ENCODE data around the gene TMEM203.
"Not testable (repeated sequence)": the region's sequence is repeated elsewhere in the genome, so short reads cannot be mapped to it uniquely, and the experiment has no call there.

The TMEM203 gene

GRCh38 chr9:137245450-137246421 lies 40.3 kb upstream of the TMEM203 start:
- no peaks in the 10 kb centered on the region for H3K9me3 ChIP-seq (ENCODE audit: low read length)
- H3K27me3 ChIP-seq (ENCODE audit: insufficient read depth, low read length): no peaks in the 10 kb centered on the region
- H3K36me3 ChIP-seq (ENCODE audit: insufficient read depth, low read length): peaks cover 23% of the 10 kb centered on the region
- no peak overlapping the region for H2AFZ ChIP-seq (ENCODE audit: low read depth, low read length)
- H3K4me3 ChIP-seq (ENCODE audit: low read length): no peak overlapping the region
- H3K4me1 ChIP-seq (ENCODE audit: insufficient read depth, low read length): peaks cover 24% of the 10 kb centered on the region

GRCh38 chr9:137244486-137245449 lies 39.3 kb upstream of the TMEM203 start:
- Histone ChIP-seq H3K4me3 (ENCODE audit: low read length) (no peak overlapping the region), H3K4me1 (ENCODE audit: insufficient read depth, low read length) (peaks cover 21% of the 10 kb centered on the region), H3K36me3 (ENCODE audit: insufficient read depth, low read length) (peaks cover 23% of the 10 kb centered on the region), H2AFZ (ENCODE audit: low read depth, low read length) (no peak overlapping the region), H3K27me3 (ENCODE audit: insufficient read depth, low read length) (no peaks in the 10 kb centered on the region), H3K9me3 (ENCODE audit: low read length) (no peaks in the 10 kb centered on the region)

- Histone ChIP-seq H3K36me3 (ENCODE audit: insufficient read depth, low read length) (peaks cover 23% of the 10 kb centered on the region), H3K4me3 (ENCODE audit: low read length) (no peak overlapping the region), H3K9me3 (ENCODE audit: low read length) (no peaks in the 10 kb centered on the region), H3K27me3 (ENCODE audit: insufficient read depth, low read length) (no peaks in the 10 kb centered on the region), H3K4me1 (ENCODE audit: insufficient read depth, low read length) (peaks cover 22% of the 10 kb centered on the region), H2AFZ (ENCODE audit: low read depth, low read length) (no peak overlapping the region)
Measured at GRCh38 chr9:137243626-137244485, 38.4 kb upstream of the TMEM203 start.

- H3K9me3 ChIP-seq (ENCODE audit: low read length); H3K4me3 ChIP-seq (ENCODE audit: low read length); H3K27me3 ChIP-seq (ENCODE audit: insufficient read depth, low read length); H2AFZ ChIP-seq (ENCODE audit: low read depth, low read length): not testable (repeated sequence)
- H3K4me1 ChIP-seq (ENCODE audit: insufficient read depth, low read length): peaks cover 25% of the 10 kb centered on the region
- peaks cover 23% of the 10 kb centered on the region for H3K36me3 ChIP-seq (ENCODE audit: insufficient read depth, low read length)
Measured at GRCh38 chr9:137243266-137243625, 37.8 kb upstream of the TMEM203 start.

- H3K27me3 ChIP-seq (ENCODE audit: insufficient read depth, low read length): no peaks in the 10 kb centered on the region
- H3K4me1 ChIP-seq (ENCODE audit: insufficient read depth, low read length): peaks cover 21% of the 10 kb centered on the region
- H3K9me3 ChIP-seq (ENCODE audit: low read length): no peaks in the 10 kb centered on the region
- H3K4me3 ChIP-seq (ENCODE audit: low read length): peak overlapping the region; percentile 89
- no peak overlapping the region for H2AFZ ChIP-seq (ENCODE audit: low read depth, low read length)
- peaks cover 23% of the 10 kb centered on the region for H3K36me3 ChIP-seq (ENCODE audit: insufficient read depth, low read length)
Measured at GRCh38 chr9:137242269-137243203, 37.1 kb upstream of the TMEM203 start.

- Histone ChIP-seq H2AFZ (ENCODE audit: low read depth, low read length) (no peak overlapping the region), H3K27me3 (ENCODE audit: insufficient read depth, low read length) (no peaks in the 10 kb centered on the region), H3K4me3 (ENCODE audit: low read length) (peak overlapping the region; percentile 89), H3K9me3 (ENCODE audit: low read length) (no peaks in the 10 kb centered on the region), H3K36me3 (ENCODE audit: insufficient read depth, low read length) (peaks cover 23% of the 10 kb centered on the region), H3K4me1 (ENCODE audit: insufficient read depth, low read length) (peaks cover 23% of the 10 kb centered on the region)
Measured at GRCh38 chr9:137241490-137242268, 36.2 kb upstream of the TMEM203 start.

GRCh38 chr9:137240841-137241489 lies 35.5 kb upstream of the TMEM203 start, which contains the start of gene TUBB4B:
TSS of gene TUBB4B (plus strand) at chr9:137241287. CDS start at chr9:137241361, 74 bp downstream.
- Histone ChIP-seq H3K36me3 (ENCODE audit: insufficient read depth, low read length) (peaks cover 23% of the 10 kb centered on the region), H3K9me3 (ENCODE audit: low read length) (no peaks in the 10 kb centered on the region), H3K4me1 (ENCODE audit: insufficient read depth, low read length) (peaks cover 25% of the 10 kb centered on the region), H2AFZ (ENCODE audit: low read depth, low read length) (peak within 1 kb of the TSS; percentile 53), H3K27me3 (ENCODE audit: insufficient read depth, low read length) (no peaks in the 10 kb centered on the region), H3K4me3 (ENCODE audit: low read length) (peak within 1 kb of the TSS; percentile 89)

GRCh38 chr9:137240318-137240840 lies 34.9 kb upstream of the TMEM203 start:
- Histone ChIP-seq H3K4me3 (ENCODE audit: low read length) (peak overlapping the region; percentile 65), H3K9me3 (ENCODE audit: low read length) (no peaks in the 10 kb centered on the region), H3K4me1 (ENCODE audit: insufficient read depth, low read length) (peaks cover 25% of the 10 kb centered on the region), H3K27me3 (ENCODE audit: insufficient read depth, low read length) (no peaks in the 10 kb centered on the region), H2AFZ (ENCODE audit: low read depth, low read length) (peak overlapping the region; percentile 53), H3K36me3 (ENCODE audit: insufficient read depth, low read length) (peaks cover 23% of the 10 kb centered on the region)

- peaks cover 25% of the 10 kb centered on the region for H3K4me1 ChIP-seq (ENCODE audit: insufficient read depth, low read length)
- H3K36me3 ChIP-seq (ENCODE audit: insufficient read depth, low read length): peaks cover 23% of the 10 kb centered on the region
Measured at GRCh38 chr9:137239541-137240200, 34.2 kb upstream of the TMEM203 start.

More at GRCh38 chr9:137239541-137240200, 34.2 kb upstream of the TMEM203 start:
- H3K9me3 ChIP-seq (ENCODE audit: low read length); H3K27me3 ChIP-seq (ENCODE audit: insufficient read depth, low read length): not testable (repeated sequence)
- Histone ChIP-seq H3K4me3 (ENCODE audit: low read length) (peak overlapping the region; percentile 65), H2AFZ (ENCODE audit: low read depth, low read length) (peak overlapping the region; percentile 53)
